GM10248 (cell line): Measurements from ENCODE around the gene KDM1B.

Experiments used
- CTCF ChIA-PET: fragments of 300-600 bp; sonication (Branson Sonifier 250); formaldehyde crosslinking; extraction: SDS; loops from one replicate; lab custom pipeline; 2021; ENCODE audit warnings: antibody characterized with exemption; lab: Yijun Ruan, JAX
- POLR2A ChIA-PET: fragments of 350-650 bp; sonication (Branson Sonifier 250); formaldehyde crosslinking; extraction: SDS; loops from one replicate; lab custom pipeline; 2020; ENCODE audit warnings: antibody characterized with exemption; lab: Yijun Ruan, JAX
- DNase-seq: peaks from one replicate; pipeline ENCODE4 v3.0.0; 2012; ENCODE audit errors: extremely low spot score
- CTCF ChIP-seq: IDR thresholded peaks from 2 replicates; pipeline ENCODE4 v1.5.1; 2012; ENCODE audit warnings: mild to moderate bottlenecking, low read depth; ENCODE audit errors: extremely low read depth, missing control alignments, control extremely low read depth

The KDM1B gene

GRCh38 chr6:18136260-18136659 is 19.0 kb upstream of the KDM1B start:
- no peak for DNase-seq
- CTCF ChIA-PET: no interaction called here
- TF ChIP-seq CTCF: no peak
- POLR2A ChIA-PET: no interaction called here

- TF ChIP-seq CTCF: no peak
- POLR2A ChIA-PET: no interaction called here
- CTCF ChIA-PET: interaction anchor here (1.1 to 2.3 kb wide), 2 partner anchors 17 to 116 kb away, joined by 4 to 8 read pairs; no protein-coding TSS in a partner anchor
These were observed 16.3 kb upstream of the KDM1B start for GRCh38 chr6:18138906-18139305.

GRCh38 chr6:18139935-18140621 is 15.1 kb upstream of the KDM1B start:
- POLR2A ChIA-PET: no interaction called here
- CTCF ChIA-PET: interaction anchor here (1.3 to 2.3 kb wide), 2 partner anchors 17 to 18 kb away, joined by 4 to 8 read pairs; partner anchors contain the start of gene NHLRC1
- DNase-seq: no peak
- TF ChIP-seq CTCF: no peak

More at GRCh38 chr6:18138906-18139305, 16.3 kb upstream of the KDM1B start:
- DNase-seq: no peak

GRCh38 chr6:18141805-18142590 is 13.2 kb upstream of the KDM1B start:
- ChIA-PET CTCF (interaction anchor here (1.1 to 1.3 kb wide), 2 partner anchors 11 to 19 kb away, joined by 3 to 4 read pairs; partner anchors contain the start of gene NHLRC1), POLR2A (no interaction called here)
- no peak for DNase-seq
- no peak for TF ChIP-seq CTCF

GRCh38 chr6:18142591-18142861 is 12.7 kb upstream of the KDM1B start:
- no peak for TF ChIP-seq CTCF
- ChIA-PET POLR2A (no interaction called here), CTCF (interaction anchor here (1.1 kb wide), 1 partner anchor 12 kb away, joined by 3 read pairs; no protein-coding TSS in a partner anchor)
- DNase-seq: no peak

GRCh38 chr6:18147160-18147559 is 8.1 kb upstream of the KDM1B start:
- no peak for TF ChIP-seq CTCF
- ChIA-PET POLR2A (no interaction called here), CTCF (interaction anchor here (1.1 to 1.4 kb wide), 3 partner anchors 17 to 25 kb away, joined by 3 to 6 read pairs (median 3); partner anchors contain the start of gene NHLRC1)
- no peak for DNase-seq
